ENCODE measurements around the gene TFG. TPM values are rescaled to one million over a fixed set of nuclear protein-coding genes. Genes with fewer than 3 reads are reported as not detected.

Gene TFG
- total and polyA plus RNA-seq, 2 experiments from 2014 or later = 87.6 to 88.5 TPM

DNA sequence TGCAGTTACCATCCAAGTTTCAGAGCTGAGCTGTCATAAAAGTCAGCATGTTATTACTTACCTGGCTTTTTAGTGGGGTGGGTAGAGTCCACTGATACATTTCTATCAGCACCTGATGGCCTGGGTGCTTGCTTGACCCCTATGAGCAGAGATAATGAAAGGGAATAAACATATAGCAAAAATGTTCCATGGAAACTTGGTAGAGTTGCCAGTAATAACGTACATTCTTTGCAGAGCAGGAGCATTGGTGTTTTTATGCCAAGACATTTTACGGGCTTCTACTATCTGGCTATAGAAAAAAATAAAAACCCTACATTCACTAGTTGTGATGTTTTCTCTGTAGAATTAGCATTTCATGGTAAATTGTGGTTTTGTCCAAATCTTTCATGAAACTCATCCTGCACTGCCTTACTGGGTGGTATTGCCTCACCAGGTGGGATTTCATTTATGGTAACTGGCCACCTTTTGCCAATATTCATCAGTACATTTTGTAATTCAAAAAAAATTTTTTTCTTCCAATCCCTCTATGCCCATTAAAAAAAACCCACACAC, 70.9 kb downstream of the TFG start:
- no peak overlapping the region for H3K4me2 ChIP-seq
- no peaks in the 10 kb centered on the region for H3K36me3 ChIP-seq (ENCODE audit: insufficient read depth)
- no peaks in the 10 kb centered on the region for H3F3A ChIP-seq (replicated peaks; ENCODE audit: low read depth)
- H3K27me3 ChIP-seq (ENCODE audit: insufficient read depth) = no peaks in the 10 kb centered on the region
- Mint-ChIP-seq H3K27me3 (ENCODE audit: insufficient read depth, low read depth, poor library complexity) (no peaks in the 10 kb centered on the region), H3K4me1 (no peaks in the 10 kb centered on the region), H3K36me3 (ENCODE audit: low read depth) (no peaks in the 10 kb centered on the region), H3K27ac (no peak overlapping the region), H3K4me3 (no peak overlapping the region), H3K9me3 (peaks cover 4% of the 10 kb centered on the region; the same call in 2 of the 3 replicates)
- H3K79me2 ChIP-seq (replicated peaks; ENCODE audit: insufficient read depth) = no peaks in the 10 kb centered on the region
- no peaks in the 10 kb centered on the region for H4K20me1 ChIP-seq (replicated peaks; ENCODE audit: insufficient read depth)
- no peak for TF ChIP-seq CREB1 (CRISPR knock-in tag; IDR thresholded peaks at IDR 0.05; ENCODE audit: low read depth)
- TF ChIP-seq, protein P1, sequence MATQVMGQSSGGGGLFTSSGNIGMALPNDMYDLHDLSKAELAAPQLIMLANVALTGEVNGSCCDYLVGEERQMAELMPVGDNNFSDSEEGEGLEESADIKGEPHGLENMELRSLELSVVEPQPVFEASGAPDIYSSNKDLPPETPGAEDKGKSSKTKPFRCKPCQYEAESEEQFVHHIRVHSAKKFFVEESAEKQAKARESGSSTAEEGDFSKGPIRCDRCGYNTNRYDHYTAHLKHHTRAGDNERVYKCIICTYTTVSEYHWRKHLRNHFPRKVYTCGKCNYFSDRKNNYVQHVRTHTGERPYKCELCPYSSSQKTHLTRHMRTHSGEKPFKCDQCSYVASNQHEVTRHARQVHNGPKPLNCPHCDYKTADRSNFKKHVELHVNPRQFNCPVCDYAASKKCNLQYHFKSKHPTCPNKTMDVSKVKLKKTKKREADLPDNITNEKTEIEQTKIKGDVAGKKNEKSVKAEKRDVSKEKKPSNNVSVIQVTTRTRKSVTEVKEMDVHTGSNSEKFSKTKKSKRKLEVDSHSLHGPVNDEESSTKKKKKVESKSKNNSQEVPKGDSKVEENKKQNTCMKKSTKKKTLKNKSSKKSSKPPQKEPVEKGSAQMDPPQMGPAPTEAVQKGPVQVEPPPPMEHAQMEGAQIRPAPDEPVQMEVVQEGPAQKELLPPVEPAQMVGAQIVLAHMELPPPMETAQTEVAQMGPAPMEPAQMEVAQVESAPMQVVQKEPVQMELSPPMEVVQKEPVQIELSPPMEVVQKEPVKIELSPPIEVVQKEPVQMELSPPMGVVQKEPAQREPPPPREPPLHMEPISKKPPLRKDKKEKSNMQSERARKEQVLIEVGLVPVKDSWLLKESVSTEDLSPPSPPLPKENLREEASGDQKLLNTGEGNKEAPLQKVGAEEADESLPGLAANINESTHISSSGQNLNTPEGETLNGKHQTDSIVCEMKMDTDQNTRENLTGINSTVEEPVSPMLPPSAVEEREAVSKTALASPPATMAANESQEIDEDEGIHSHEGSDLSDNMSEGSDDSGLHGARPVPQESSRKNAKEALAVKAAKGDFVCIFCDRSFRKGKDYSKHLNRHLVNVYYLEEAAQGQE (IDR thresholded peaks at IDR 0.05; ENCODE audit: unreplicated experiment) = no peak
- TF ChIP-seq STAT1 (IDR thresholded peaks at IDR 0.05; ENCODE audit: unreplicated experiment) = no peak
- TF ChIP-seq ZNF114 (CRISPR knock-in tag; IDR thresholded peaks at IDR 0.05) = no peak
- TF ChIP-seq, protein P2, sequence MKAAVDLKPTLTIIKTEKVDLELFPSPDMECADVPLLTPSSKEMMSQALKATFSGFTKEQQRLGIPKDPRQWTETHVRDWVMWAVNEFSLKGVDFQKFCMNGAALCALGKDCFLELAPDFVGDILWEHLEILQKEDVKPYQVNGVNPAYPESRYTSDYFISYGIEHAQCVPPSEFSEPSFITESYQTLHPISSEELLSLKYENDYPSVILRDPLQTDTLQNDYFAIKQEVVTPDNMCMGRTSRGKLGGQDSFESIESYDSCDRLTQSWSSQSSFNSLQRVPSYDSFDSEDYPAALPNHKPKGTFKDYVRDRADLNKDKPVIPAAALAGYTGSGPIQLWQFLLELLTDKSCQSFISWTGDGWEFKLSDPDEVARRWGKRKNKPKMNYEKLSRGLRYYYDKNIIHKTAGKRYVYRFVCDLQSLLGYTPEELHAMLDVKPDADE (IDR thresholded peaks at IDR 0.05) = no peak
- ATAC-seq = no peak
- H3K9me2 ChIP-seq (ENCODE audit: insufficient read depth) = peaks cover 4% of the 10 kb centered on the region
- no peak overlapping the region for H2AFZ ChIP-seq
- no peak for DNase-seq (ENCODE audit: low spot score)
- no peak overlapping the region for H3K27ac ChIP-seq (ENCODE audit: low read depth)
- H3K4me1 ChIP-seq (ENCODE audit: insufficient read depth) = no peaks in the 10 kb centered on the region
- H3K4me3 ChIP-seq = no peak overlapping the region

DNA sequence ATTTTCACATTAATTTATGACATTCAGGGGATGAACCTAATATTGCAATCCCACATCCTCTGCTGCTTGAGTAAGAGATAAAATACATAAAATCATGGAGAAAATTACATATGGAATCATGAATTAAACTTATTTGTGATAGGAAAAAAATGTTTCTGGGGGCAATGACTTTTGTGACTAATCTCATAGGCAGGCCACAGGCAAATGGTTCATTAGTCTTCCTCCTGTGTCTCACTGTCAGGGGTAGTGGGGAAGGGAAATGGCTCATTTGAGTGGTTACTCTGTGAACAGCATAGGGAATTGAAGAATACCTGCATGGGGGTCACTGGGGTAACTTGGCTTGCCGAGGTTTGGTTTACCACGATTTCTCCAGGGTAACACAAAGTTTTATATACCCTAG, 72.0 kb downstream of the TFG start:
- Histone ChIP-seq H3K9me2 (ENCODE audit: insufficient read depth) (no peaks in the 10 kb centered on the region; the same call in 1 of the 2 replicates), H3K27me3 (ENCODE audit: insufficient read depth) (no peaks in the 10 kb centered on the region), H3F3A (replicated peaks; ENCODE audit: low read depth) (no peaks in the 10 kb centered on the region), H3K36me3 (ENCODE audit: insufficient read depth) (no peaks in the 10 kb centered on the region), H4K20me1 (replicated peaks; ENCODE audit: insufficient read depth) (no peaks in the 10 kb centered on the region), H2AFZ (no peak overlapping the region), H3K79me2 (replicated peaks; ENCODE audit: insufficient read depth) (no peaks in the 10 kb centered on the region), H3K4me1 (ENCODE audit: insufficient read depth) (no peaks in the 10 kb centered on the region), H3K4me2 (no peak overlapping the region), H3K27ac (ENCODE audit: low read depth) (no peak overlapping the region), H3K4me3 (no peak overlapping the region)
- Mint-ChIP-seq H3K27ac (no peak overlapping the region), H3K27me3 (ENCODE audit: insufficient read depth, low read depth, poor library complexity) (no peaks in the 10 kb centered on the region), H3K4me1 (no peaks in the 10 kb centered on the region), H3K36me3 (ENCODE audit: low read depth) (no peaks in the 10 kb centered on the region), H3K4me3 (no peak overlapping the region), H3K9me3 (peaks cover 4% of the 10 kb centered on the region; the same call in 2 of the 3 replicates)
- ATAC-seq = no peak
- DNase-seq (ENCODE audit: low spot score) = no peak
- TF ChIP-seq, protein P3, sequence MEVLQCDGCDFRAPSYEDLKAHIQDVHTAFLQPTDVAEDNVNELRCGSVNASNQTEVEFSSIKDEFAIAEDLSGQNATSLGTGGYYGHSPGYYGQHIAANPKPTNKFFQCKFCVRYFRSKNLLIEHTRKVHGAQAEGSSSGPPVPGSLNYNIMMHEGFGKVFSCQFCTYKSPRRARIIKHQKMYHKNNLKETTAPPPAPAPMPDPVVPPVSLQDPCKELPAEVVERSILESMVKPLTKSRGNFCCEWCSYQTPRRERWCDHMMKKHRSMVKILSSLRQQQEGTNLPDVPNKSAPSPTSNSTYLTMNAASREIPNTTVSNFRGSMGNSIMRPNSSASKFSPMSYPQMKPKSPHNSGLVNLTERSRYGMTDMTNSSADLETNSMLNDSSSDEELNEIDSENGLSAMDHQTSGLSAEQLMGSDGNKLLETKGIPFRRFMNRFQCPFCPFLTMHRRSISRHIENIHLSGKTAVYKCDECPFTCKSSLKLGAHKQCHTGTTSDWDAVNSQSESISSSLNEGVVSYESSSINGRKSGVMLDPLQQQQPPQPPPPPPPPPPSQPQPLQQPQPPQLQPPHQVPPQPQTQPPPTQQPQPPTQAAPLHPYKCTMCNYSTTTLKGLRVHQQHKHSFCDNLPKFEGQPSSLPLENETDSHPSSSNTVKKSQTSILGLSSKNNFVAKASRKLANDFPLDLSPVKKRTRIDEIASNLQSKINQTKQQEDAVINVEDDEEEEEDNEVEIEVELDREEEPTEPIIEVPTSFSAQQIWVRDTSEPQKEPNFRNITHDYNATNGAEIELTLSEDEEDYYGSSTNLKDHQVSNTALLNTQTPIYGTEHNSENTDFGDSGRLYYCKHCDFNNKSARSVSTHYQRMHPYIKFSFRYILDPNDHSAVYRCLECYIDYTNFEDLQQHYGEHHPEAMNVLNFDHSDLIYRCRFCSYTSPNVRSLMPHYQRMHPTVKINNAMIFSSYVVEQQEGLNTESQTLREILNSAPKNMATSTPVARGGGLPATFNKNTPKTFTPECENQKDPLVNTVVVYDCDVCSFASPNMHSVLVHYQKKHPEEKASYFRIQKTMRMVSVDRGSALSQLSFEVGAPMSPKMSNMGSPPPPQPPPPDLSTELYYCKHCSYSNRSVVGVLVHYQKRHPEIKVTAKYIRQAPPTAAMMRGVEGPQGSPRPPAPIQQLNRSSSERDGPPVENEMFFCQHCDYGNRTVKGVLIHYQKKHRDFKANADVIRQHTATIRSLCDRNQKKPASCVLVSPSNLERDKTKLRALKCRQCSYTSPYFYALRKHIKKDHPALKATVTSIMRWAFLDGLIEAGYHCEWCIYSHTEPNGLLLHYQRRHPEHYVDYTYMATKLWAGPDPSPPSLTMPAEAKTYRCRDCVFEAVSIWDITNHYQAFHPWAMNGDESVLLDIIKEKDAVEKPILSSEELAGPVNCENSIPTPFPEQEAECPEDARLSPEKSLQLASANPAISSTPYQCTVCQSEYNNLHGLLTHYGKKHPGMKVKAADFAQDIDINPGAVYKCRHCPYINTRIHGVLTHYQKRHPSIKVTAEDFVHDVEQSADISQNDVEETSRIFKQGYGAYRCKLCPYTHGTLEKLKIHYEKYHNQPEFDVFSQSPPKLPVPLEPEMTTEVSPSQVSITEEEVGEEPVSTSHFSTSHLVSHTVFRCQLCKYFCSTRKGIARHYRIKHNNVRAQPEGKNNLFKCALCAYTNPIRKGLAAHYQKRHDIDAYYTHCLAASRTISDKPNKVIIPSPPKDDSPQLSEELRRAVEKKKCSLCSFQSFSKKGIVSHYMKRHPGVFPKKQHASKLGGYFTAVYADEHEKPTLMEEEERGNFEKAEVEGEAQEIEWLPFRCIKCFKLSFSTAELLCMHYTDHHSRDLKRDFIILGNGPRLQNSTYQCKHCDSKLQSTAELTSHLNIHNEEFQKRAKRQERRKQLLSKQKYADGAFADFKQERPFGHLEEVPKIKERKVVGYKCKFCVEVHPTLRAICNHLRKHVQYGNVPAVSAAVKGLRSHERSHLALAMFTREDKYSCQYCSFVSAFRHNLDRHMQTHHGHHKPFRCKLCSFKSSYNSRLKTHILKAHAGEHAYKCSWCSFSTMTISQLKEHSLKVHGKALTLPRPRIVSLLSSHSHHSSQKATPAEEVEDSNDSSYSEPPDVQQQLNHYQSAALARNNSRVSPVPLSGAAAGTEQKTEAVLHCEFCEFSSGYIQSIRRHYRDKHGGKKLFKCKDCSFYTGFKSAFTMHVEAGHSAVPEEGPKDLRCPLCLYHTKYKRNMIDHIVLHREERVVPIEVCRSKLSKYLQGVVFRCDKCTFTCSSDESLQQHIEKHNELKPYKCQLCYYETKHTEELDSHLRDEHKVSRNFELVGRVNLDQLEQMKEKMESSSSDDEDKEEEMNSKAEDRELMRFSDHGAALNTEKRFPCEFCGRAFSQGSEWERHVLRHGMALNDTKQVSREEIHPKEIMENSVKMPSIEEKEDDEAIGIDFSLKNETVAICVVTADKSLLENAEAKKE (CRISPR knock-in tag; IDR thresholded peaks at IDR 0.05) = no peak
- TF ChIP-seq, protein P2 (IDR thresholded peaks at IDR 0.05) = no peak
- TF ChIP-seq CREB1 (CRISPR knock-in tag; IDR thresholded peaks at IDR 0.05; ENCODE audit: low read depth) (no peak), EZH2 (IDR thresholded peaks at IDR 0.05; ENCODE audit: low read depth, unreplicated experiment) (no peak), ZNF331 (CRISPR knock-in tag; IDR thresholded peaks at IDR 0.05; ENCODE audit: low read depth) (no peak), JUNB (IDR thresholded peaks at IDR 0.05; ENCODE audit: unreplicated experiment) (no peak)
